Activated CD4-positive, alpha-beta T cell treated with anti-CD3 and anti-CD28 coated beads for 48 hours (primary cell): Measurements from ENCODE around the gene NR1I2.

Source experiments
- DNase-seq: peaks from one replicate; pipeline ENCODE4 v3.0.0-alpha.2; 2020

NR1I2 gene

GRCh38 chr3:119779731-119780383 is 2.0 kb upstream of the NR1I2 start:
- no peak for DNase-seq

DNA sequence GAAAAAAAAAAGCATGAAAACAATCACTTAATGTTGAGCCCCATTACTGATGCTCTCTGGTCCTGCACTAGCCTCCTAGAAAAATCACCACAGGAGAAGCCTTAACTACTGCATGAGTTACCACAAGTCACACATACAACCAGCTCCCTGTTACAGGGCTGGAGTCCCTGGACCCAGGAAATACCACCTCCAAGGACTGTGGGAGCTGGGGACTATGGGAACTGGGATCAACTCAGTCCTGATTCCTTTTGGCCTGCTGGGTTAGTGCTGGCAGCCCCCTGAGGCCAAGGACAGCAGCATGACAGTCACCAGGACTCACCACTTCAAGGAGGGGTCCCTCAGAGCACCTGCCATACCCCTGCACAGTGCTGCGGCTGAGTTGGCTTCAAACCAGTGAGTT is 559 bp downstream of the NR1I2 start:
- no peak for DNase-seq

DNA sequence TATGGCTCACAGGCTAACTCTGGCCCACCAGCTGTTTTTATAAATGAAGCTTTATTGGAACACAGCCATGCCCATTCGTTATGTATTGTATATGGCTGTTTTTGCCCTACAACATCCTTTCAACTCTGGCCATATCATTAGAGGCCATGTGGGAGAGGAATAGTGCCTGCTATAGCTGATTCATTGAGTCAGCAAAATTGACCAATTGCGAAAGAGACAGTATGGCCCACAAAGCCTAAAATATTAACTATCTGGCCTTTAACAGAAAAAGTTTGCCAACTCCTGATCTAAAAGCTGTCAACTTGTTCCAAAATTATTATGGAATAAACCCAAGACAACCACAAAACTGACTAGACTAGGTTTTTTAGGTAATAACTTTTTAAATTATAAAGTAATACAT is 1.4 kb downstream of the NR1I2 start:
- DNase-seq, result no peak

GRCh38 chr3:119783883-119784282 is 2.0 kb downstream of the NR1I2 start:
- no peak for DNase-seq

DNA sequence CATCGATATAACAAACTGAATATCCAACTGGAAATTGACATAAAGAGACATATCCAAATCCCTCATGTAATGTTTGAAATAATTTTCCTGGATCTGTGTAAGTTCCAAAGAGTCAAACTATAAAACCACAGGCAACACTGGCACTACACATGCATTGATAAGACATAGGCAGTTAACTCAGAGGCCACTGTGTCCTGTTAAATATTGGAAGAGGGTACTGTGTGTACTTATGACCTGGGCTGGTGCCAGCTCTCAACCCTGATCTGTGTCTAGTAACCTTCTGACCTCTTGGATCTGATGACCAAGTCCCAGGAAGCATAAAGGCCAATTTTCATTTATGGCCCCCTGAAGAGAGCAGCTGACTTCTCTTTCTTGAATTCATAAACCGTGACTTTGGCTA is 4.5 kb downstream of the NR1I2 start:
- DNase-seq, result no peak

DNA sequence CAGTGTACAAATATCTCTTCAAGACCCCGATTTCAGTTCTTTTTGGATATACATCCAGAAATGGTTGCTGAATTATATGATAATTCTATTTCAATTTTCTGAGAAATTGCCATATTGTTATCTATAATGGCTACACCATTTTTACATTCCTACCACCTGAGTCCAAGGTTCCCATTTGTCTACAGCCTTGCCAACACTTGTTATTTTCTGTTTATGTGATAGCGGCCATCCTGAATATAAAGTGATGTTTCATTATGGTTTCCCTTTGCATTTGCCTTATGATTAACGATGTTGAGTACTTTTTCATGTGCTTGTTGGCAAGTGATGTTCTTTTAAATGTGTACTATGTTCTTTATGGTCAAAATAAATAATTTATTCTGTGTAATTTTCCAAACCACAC is 8.5 kb downstream of the NR1I2 start:
- DNase-seq, result no peak

GRCh38 chr3:119792270-119792669 is 10.4 kb downstream of the NR1I2 start:
- no peak for DNase-seq

DNA sequence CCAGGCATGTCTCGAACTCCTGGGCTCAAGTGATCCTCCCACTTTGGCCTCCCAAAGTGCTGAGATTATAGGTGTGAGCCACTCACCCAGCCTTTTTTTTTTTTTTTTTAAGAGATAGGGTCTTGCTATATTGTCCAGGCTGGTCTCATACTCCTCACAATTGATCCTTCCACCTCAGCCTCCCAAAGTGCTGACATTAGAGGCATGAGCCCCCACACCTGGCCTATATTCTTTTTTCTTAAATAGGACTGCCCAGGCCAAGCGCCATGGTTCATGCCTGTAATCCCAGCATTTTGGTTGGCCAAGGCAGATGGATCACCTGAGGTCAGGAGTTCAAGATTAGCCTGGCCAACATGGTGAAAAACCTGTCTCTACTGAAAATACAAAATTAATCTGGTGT is 12.5 kb downstream of the NR1I2 start:
- DNase-seq, result no peak

DNA sequence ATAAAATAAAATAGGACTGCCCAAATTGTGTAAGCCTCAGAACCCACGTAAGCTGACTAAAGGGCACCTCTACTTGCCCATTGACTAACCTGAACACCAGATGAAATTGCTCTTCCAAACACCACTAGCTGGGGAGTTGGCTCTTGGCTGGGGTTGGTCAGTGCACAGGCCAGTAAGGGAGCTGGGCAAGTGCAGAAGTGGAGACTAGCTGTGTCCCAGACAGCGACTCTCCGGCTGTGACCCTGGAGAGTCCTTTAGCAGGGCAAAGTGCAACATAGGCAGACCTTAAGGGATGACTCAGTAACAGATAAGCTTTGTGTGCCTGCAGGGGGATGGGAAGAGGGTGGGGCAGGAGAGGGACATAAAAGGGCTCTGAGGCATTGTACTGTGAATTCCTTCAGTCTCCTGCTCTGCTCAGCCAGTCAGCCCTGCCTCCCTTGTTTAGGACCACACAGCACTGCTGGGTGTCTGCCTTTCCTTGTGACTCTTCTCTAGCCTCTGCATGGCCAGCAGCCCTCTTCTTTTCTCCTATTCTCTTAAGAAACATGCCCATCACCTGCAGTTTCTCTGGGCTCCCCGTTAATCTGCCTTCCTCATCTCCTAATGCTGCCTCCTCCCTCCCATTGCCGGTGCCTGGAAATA is 13.2 kb downstream of the NR1I2 start:
- DNase-seq, result no peak

DNA sequence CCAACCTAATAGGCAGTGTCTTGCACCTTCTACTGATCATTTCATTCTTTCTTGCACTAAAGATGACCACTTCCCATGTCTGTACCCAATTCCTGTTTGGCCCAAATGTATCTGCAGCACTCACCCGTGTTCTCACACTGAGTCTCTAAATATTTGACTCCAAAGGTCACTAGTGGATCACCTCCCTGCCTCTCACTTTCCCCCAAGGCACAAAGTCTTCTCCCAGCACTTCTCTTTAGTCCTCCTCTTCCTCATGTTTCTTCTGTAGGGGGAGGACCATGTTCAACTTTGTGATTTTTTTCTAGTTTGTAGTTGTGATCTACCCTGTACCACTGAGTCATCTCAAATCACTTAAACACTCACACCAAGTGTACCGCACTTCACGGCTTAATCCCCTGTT is 13.9 kb downstream of the NR1I2 start:
- DNase-seq, result no peak

DNA sequence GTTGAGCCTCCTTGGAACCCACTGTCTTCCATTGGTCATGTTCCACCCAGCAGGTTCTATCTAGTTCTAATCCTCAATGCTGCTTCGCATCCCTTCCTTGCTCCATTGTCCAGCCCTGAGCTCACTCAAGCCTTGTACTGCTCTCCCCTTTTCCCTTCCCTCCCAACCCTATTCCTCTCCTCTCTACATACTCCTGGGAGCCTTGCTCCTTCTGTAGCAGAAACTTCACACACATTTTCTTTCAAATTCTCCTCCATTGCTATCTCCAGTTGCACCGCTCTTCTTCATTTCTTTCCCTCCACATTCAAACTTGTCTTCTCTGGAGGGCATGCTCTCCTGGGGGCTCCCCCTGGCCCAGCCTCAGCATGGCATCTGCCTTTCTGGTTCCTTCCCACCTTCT is 14.5 kb downstream of the NR1I2 start:
- DNase-seq, result no peak

DNA sequence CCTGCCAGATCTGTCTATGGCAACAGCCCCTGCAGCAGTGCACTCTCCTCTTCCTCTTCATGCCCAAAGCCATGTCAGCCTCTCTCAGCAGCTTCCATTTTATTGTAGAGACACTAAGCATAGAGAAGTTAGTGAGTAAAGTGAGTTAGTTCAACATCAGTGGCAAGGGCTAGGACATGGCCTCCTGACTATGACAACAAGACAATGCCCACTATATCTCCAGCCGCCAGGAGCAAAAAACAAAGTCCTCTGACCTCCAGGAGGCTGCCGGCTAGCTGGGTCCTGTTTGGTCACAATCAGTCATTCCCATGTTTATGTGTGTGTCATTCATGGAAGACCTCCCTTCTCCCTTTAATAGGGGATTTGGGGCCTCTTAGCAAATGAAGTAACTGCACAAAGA is 14.9 kb downstream of the NR1I2 start:
- no peak for DNase-seq

DNA sequence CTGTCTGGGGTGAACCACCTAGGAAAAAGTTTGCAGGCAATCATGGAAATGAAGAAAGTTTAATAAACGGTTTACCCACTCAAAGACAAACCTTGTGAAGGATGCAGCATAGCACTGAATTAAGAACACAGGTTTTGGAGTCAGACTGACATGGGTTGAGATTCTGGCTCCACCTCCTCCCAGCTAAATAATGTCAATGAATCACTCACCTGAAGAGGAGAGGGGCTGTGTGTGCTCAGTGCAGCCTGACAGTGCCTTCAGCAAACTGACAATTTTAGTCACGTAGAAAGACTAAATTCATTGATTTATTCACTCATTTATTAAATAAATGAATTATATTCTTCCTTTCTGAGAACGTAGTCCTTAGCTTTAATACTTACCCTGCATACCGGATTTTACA is 18.9 kb downstream of the NR1I2 start:
- DNase-seq, result no peak

DNA sequence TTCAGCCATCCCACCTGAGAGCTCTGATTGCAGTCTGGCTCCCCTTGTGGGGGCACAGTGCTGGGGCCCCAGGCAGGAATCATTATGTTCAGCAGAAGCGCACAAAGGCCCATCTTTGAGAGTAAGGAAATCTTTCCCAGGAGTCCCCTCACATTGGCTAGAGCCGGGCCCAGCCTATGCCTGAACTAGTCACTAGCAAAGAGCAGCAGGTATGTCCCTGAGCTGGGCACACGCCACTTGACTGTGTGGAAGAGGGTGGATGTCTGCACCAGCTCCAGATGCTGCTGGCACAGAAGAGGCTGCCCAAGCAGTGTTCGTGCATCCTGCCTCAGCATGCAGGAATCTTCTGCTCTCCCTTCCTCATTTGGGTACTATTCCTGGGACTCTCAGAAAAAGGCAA is 26.3 kb downstream of the NR1I2 start:
- no peak for DNase-seq

DNA sequence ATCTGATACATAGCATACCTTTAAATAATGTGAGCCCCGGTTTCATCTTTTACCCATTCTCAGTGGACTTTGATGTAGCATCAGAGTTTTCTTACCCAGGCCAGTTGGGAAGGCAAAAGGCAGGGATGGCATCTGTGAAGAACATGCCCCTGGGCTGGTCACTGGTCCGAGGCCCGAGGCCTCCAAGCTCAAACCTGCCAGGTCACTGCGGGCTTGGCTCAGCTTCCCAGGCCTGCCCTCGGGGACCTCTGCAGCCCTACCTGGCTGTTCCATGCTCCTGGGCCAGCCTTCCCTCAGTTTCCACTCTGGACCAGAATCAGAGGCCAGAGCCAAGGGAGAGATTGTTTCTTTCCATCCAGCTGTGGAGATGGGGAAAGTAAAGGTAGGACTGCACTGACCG is 26.9 kb downstream of the NR1I2 start:
- DNase-seq, result no peak

DNA sequence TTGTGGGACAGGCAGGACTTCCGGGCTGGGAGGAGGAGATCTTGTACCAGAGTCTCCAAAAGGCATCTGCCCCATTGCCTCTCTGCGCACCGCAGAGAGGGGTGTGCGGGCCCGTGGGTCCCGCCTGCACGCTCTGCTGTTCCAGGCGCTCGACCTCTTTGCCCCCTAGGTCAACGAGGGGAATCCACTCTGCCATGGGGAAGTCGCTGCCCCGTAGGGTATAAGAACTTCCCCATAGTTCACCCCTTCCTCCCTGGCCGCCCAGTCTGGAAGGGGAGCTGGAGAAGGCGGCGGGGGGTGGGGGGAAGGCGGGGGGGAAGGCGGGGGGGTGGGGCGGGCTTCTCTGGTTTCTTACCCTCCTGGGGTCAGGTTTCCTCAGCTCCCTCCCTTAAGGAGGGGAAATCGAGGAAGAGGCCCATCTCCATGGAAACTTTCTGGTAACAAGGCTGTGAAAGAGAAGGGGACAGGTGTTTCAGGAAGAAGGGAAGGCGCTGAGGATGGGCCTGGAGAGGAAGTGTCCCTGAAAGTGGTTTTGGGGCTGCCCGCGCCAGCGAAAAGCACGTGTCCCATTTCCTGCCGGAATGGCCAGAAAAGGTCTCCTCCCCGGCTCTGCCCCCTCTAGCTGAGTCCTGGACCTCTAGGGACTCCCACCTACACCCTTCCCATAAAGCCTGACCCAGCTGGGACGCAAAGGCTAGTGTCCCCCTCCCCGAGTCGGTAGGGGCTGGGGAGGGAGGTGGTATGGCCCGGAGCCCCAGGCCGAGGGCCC is 27.5 kb downstream of the NR1I2 start:
- DNase-seq, result peak; percentile 30

- peak; percentile 76 for DNase-seq
These were observed 28.1 kb downstream of the NR1I2 start for GRCh38 chr3:119810018-119810435.

DNA sequence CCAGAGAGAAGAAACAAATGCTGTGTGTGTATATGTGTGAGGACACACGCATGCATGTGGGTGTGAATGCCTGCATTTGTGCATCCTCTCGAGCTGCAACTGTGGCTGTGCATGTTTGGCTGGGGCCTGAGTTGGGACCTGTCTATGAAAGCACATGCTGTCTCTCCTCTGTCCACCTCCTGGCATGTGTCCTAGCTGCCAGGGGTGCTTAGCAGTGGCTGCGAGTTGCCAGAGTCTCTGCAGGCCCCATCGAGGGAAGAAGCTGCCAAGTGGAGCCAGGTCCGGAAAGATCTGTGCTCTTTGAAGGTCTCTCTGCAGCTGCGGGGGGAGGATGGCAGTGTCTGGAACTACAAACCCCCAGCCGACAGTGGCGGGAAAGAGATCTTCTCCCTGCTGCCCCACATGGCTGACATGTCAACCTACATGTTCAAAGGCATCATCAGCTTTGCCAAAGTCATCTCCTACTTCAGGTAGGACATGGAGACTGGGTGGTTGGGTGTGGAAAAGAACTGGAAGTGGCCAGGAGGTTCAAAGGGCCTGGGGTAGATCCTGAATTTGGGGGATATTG is 30.7 kb downstream of the NR1I2 start:
- no peak for DNase-seq

- DNase-seq, result no peak
These were observed 33.8 kb downstream of the NR1I2 start for GRCh38 chr3:119815716-119816115.

- DNase-seq, result no peak
These were observed 35.2 kb downstream of the NR1I2 start for GRCh38 chr3:119817071-119817470.

DNA sequence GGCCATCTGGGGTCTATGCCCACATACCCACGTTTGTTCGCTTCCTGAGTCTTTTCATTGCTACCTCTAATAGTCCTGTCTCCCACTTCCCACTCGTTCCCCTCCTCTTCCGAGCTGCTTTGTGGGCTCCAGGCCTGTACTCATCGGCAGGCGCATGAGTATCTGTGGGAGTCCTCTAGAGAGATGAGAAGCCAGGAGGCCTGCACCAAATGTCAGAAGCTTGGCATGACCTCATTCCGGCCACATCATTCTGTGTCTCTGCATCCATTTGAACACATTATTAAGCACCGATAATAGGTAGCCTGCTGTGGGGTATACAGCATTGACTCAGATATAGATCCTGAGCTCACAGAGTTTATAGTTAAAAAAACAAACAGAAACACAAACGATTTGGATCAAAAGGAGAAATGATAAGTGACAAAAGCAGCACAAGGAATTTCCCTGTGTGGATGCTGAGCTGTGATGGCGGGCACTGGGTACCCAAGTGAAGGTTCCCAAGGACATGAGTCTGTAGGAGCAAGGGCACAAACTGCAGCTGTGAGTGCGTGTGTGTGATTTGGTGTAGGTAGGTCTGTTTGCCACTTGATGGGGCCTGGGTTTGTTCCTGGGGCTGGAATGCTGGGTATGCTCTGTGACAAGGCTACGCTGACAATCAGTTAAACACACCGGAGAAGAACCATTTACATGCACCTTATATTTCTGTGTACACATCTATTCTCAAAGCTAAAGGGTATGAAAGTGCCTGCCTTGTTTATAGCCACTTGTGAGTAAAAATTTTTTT is 35.9 kb downstream of the NR1I2 start:
- DNase-seq, result no peak

- DNase-seq, result no peak
These were observed 37.0 kb downstream of the NR1I2 start for GRCh38 chr3:119818937-119819336.

- no peak for DNase-seq
These were observed 37.9 kb downstream of the NR1I2 start for GRCh38 chr3:119819806-119820205.
